ENCODE data around the gene G6PC3. TPM values are rescaled to one million over a fixed set of nuclear protein-coding genes. Genes with fewer than 3 reads are reported as not detected.
"Not testable (repeated sequence)": the region's sequence is repeated elsewhere in the genome, so short reads cannot be mapped to it uniquely, and the experiment has no call there.

Gene G6PC3, protein sequence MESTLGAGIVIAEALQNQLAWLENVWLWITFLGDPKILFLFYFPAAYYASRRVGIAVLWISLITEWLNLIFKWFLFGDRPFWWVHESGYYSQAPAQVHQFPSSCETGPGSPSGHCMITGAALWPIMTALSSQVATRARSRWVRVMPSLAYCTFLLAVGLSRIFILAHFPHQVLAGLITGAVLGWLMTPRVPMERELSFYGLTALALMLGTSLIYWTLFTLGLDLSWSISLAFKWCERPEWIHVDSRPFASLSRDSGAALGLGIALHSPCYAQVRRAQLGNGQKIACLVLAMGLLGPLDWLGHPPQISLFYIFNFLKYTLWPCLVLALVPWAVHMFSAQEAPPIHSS
- total RNA-seq: 26.3 TPM
- long read RNA-seq, transcript G6PC3-201 (6 exons, 1,533 nt): major isoform, 8 of 9 reads
- long read RNA-seq, partial matches to known transcripts: 0 of 9 reads
- long read RNA-seq, other reads (novel, unspliced or antisense): 1 of 9 reads

- DNase-seq: peak; percentile 96
- ATAC-seq: peak; percentile 93
- intact Hi-C loops (cut with micrococcal nuclease): no loop called here
Observed at GRCh38 chr17:44070455-44071197, at the start of gene G6PC3. Gene G6PC3 (plus strand): TSS chr17:44070735. CDS start chr17:44070966, 231 bp downstream.

DNA sequence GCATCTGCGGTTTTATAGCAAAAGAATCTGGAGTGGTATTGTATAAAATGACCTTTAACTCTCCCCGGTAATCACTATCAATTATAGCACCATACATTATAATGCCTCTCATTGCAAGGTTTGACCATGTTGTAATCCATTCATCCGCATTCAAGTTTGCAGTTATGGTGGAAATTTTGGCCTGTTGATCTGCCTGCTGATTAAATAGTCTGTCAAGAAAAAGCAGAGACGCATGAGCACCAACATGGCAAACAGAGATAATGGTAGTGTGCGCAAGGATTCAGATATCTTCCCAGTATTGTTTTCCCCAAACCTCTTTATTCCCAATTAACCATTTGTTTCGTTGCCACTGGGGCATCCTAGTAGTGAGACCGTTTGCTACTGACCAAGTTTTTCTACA is 49.3 kb upstream of the G6PC3 start:
- intact Hi-C loops (cut with micrococcal nuclease); ATAC-seq; DNase-seq: not testable (repeated sequence)

DNA sequence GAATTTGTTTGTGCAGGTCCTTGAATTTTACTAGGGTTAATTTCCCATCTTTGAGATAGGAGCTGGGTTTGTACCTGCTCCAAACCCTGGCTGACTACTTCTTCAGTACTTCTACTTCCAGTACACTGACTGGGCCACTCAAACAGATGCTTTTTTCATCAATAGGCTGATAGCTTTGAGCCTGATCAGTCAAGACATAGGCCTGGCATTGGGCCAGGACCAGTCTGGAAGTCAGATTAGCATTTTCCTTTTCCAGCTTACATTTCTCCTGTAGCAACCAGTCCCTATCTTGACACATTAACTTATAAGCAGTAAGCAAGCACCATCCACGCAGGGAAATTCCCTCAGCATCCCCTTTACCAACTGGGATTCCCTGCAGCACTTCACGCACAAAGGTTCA is 48.3 kb upstream of the G6PC3 start:
- intact Hi-C loops (cut with micrococcal nuclease): no loop called here
- no peak for ATAC-seq

GRCh38 chr17:44023545-44024270 is 46.8 kb upstream of the G6PC3 start:
- intact Hi-C loops (cut with micrococcal nuclease): no loop called here
- ATAC-seq (peak; percentile 20), DNase-seq (no peak)

More for the DNA sequence above, 48.3 kb upstream of the G6PC3 start:
- DNase-seq: no peak

GRCh38 chr17:44024271-44024663 is 46.3 kb upstream of the G6PC3 start:
- intact Hi-C loops (cut with micrococcal nuclease): no loop called here
- peak; percentile 20 for ATAC-seq
- DNase-seq: no peak

DNA sequence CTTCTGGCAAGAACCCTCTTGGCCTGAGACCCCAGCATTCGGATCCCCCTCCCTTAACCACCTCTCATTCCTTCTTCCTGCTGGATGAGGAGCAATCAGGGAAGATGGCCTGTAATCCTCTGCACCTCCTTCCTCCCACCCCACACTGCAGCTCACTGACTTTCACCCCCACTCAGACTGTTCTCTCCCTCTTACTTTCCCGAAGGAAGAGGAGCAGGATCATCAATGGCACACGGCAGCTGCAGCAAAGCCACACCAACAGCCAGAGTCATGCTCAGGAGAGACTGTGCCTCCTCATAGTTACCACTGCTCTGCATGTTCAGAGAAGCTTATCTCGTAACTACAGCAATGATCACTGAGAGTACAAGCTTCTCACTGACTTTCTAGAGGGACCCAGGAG is 45.7 kb upstream of the G6PC3 start:
- intact Hi-C loops (cut with micrococcal nuclease): no loop called here
- ATAC-seq: no peak
- no peak for DNase-seq

GRCh38 chr17:44029736-44030135 is 40.8 kb upstream of the G6PC3 start:
- intact Hi-C loops (cut with micrococcal nuclease): no loop called here
- ATAC-seq (no peak), DNase-seq (no peak)

DNA sequence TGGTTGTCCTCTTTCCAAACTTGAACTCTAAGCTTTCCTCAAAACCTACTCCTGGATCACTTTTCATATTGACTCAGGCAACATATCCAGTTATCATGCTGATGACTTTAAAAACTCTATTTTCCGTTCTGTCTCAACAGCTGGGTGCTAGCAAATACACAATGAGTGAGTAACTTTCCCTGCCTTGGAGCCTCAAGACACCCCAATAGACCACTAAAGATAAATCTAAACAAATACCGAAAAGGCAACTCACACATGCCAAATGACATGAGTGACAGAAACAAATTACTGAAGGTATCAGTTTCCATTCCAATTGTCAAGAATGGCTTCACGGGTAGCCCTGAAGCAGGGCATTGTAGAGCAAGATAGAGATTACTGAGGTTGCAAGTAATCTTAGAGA is 40.1 kb upstream of the G6PC3 start:
- ATAC-seq: no peak
- intact Hi-C loops (cut with micrococcal nuclease): no loop called here
- DNase-seq: no peak

GRCh38 chr17:44033861-44034408 is 36.6 kb upstream of the G6PC3 start:
- DNase-seq (no peak), ATAC-seq (no peak)
- intact Hi-C loops (cut with micrococcal nuclease): no loop called here

GRCh38 chr17:44034688-44035087 is 35.8 kb upstream of the G6PC3 start:
- ATAC-seq: peak; percentile 52
- DNase-seq; intact Hi-C loops (cut with micrococcal nuclease): not testable (repeated sequence)

DNA sequence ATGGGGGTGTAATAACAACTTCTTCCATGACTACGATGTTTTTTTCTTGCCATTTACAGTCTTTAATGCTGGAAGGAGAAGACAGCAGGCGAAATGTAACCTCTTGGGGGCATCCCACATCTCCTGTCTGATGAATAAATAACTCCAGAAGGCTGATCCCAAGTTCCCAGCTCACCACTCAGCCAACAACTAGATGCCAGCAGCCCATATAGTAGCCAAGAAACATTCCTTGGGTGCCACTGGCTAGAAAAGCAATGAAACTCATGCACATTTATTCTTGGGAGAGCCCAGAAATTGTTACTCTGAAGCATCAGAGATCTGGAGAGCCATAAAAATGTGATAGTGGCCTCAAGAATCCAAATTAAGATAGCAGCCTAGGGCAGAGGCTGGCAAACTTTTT is 33.1 kb upstream of the G6PC3 start:
- DNase-seq (no peak), ATAC-seq (no peak)
- intact Hi-C loops (cut with micrococcal nuclease): no loop called here

DNA sequence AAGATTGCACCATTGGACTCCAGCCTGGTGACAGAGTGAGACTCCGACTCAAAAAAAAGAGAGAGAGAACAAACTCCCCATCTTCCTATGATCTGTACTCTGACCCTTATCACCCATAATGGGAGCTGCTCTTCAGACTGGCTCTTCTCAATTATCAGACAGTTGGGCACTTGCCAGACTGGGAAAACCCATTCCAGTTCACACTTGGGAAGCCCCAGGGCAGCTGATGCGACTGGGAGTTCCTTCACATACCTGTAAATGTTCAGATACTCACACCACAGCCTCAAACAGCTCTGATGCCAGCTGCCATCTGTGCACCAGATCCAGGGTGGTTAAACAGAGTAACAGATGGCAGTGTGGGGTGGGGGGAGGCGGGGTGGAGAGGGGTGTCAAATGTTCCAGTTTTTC is 31.9 kb upstream of the G6PC3 start:
- intact Hi-C loops (cut with micrococcal nuclease): no loop called here
- ATAC-seq (peak; percentile 17), DNase-seq (no peak)

GRCh38 chr17:44039829-44040635 is 30.5 kb upstream of the G6PC3 start:
- intact Hi-C loops (cut with micrococcal nuclease): no loop called here
- DNase-seq (no peak), ATAC-seq (peak; percentile 48)

DNA sequence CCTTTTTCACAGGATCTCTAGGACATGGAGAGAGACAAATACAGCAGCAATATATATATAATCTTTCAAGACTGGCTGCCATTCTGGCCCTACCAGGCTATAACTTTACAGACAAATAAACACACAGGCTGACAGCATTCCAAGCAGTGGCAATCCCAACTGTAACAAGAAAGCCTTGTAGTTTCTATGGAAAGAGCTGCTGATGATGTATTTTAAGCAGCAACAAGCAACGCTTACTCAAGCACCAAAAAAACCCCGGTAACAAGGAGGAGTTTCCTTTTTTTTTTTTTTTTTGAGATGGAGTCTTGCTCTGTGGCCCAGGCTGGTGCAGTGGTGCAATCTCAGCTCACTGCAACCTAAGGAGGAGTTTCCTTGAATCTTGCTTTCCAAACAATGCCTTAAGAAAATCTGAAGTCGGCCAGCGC is 27.3 kb upstream of the G6PC3 start:
- peak; percentile 12 for ATAC-seq
- intact Hi-C loops (cut with micrococcal nuclease): no loop called here

GRCh38 chr17:44044071-44044470 is 26.5 kb upstream of the G6PC3 start:
- no peak for DNase-seq
- no peak for ATAC-seq
- intact Hi-C loops (cut with micrococcal nuclease): no loop called here

More for the DNA sequence above, 27.3 kb upstream of the G6PC3 start:
- no peak for DNase-seq

- intact Hi-C loops (cut with micrococcal nuclease): no loop called here
- DNase-seq (no peak), ATAC-seq (no peak)
Observed at GRCh38 chr17:44045486-44045885, 25.0 kb upstream of the G6PC3 start.

DNA sequence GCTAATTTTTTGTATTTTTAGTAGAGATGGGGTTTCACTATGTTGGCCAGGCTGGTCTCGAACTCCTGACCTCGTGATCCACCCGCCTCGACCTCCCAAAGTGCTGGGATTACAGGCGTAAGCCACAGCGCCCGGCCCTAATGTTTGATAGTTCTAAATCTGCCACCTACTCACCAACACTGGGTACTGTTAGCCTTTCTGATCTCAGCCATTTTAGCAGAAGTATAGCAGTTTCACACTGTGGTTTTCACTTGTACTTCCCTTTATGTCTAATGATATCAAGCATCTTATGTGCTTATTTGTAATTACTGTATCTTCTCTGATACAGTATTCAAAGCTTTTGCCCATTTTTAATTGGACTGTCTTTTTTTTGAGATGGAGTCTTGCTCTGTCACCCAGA is 23.6 kb upstream of the G6PC3 start:
- DNase-seq; ATAC-seq; intact Hi-C loops (cut with micrococcal nuclease): not testable (repeated sequence)

DNA sequence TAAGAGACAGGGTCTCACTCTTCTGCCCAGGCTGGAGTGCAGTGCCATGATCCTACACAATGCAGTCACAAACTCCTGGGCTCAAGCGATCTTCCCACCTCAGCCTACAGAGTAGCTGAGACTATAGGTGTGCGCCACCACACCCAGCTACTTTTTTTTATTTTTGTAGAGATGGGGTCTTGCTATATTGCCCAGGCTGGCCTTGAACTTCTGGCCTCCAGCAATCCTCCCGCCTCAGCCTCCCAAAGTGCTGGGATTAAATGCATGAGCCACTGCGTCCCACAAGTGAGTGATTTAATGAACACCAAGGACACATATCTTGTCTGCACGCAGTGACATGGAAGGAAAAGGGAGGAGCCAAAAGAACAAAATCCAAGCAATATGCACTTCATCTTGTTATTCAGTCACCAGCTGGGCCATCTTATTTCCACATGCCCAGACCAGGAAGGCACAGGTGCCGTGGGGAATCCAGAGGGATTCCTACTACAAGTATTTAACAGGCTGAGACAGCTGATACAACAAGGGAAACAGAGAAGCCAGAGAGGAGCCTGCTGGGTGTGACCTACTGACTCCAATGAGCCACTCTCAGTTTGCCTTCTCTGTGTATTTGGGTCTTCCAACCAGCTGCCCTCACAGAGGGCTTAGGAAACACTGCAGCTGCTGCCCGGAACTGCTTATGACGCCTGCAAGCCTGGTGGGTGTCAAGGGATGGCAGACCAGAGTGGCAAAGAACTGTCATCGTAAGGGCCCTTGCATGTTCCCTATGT is 21.1 kb upstream of the G6PC3 start:
- DNase-seq (no peak), ATAC-seq (no peak)
- intact Hi-C loops (cut with micrococcal nuclease): no loop called here
